ENCODE measurements around the gene NUP133.
"Not testable (repeated sequence)": the region's sequence is repeated elsewhere in the genome, so short reads cannot be mapped to it uniquely, and the experiment has no call there.

NUP133 gene

GRCh38 chr1:229420765-229421164 is 87.4 kb downstream of the NUP133 start:
- POLR2A ChIA-PET (ENCODE audit: low non-redundant PET), result no interaction called here
- H3K27ac ChIP-seq, result no peak overlapping the region
- no peak for TF ChIP-seq CTCF (conservative IDR thresholded peaks at IDR 0.05; ENCODE audit: low read depth)
- DNase-seq (ENCODE audit: low spot score), result no peak
- CTCF ChIA-PET, result interaction anchor here (0.5 to 1.7 kb wide), 5 partner anchors 9 to 174 kb away, joined by 3 to 5 read pairs (median 3); no protein-coding TSS in a partner anchor

GRCh38 chr1:229420224-229420623 is 87.9 kb downstream of the NUP133 start:
- DNase-seq (ENCODE audit: low spot score), result no peak
- no peak for TF ChIP-seq CTCF (conservative IDR thresholded peaks at IDR 0.05; ENCODE audit: low read depth)
- no peak overlapping the region for H3K27ac ChIP-seq
- ChIA-PET CTCF (interaction anchor here (0.5 to 1.7 kb wide), 5 partner anchors 10 to 173 kb away, joined by 3 to 5 read pairs (median 3); no protein-coding TSS in a partner anchor), POLR2A (ENCODE audit: low non-redundant PET) (no interaction called here)

DNA sequence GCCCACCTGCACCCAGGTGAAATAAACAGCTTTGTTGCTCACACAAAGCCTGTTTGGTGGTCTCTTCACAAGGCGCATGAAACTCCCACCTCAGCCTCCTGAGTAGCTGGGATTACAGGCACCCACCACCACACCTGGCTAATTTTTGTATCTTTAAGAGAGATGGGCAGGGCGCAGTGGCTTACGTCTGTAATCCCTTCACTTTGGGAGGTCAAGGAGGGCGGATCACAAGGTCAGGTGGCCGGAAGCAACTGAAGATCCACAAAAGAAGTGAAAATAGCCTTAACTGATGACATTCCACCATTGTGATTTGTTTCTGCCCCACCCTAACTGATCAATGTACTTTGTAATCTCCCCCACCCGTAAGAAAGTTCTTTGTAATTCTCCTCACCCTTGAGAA is 89.6 kb downstream of the NUP133 start:
- DNase-seq (ENCODE audit: low spot score); POLR2A ChIA-PET (ENCODE audit: low non-redundant PET); H3K27ac ChIP-seq; CTCF ChIA-PET: not testable (repeated sequence)

- POLR2A ChIA-PET (ENCODE audit: low non-redundant PET); H3K27ac ChIP-seq; DNase-seq (ENCODE audit: low spot score): not testable (repeated sequence)
- CTCF ChIA-PET, result interaction anchor here (0.6 kb wide), 1 partner anchor 748 kb away, joined by 3 read pairs; no protein-coding TSS in a partner anchor
Measured at GRCh38 chr1:229412810-229413209, 95.3 kb downstream of the NUP133 start.

- no peak for TF ChIP-seq CTCF (conservative IDR thresholded peaks at IDR 0.05; ENCODE audit: low read depth)
- POLR2A ChIA-PET (ENCODE audit: low non-redundant PET), result no interaction called here
- DNase-seq (ENCODE audit: low spot score), result no peak
- CTCF ChIA-PET, result interaction anchor here (0.7 kb wide), 1 partner anchor 45 kb away, joined by 3 read pairs; no protein-coding TSS in a partner anchor
- H3K27ac ChIP-seq, result no peak overlapping the region
Measured at GRCh38 chr1:229412056-229412455, 96.1 kb downstream of the NUP133 start.

DNA sequence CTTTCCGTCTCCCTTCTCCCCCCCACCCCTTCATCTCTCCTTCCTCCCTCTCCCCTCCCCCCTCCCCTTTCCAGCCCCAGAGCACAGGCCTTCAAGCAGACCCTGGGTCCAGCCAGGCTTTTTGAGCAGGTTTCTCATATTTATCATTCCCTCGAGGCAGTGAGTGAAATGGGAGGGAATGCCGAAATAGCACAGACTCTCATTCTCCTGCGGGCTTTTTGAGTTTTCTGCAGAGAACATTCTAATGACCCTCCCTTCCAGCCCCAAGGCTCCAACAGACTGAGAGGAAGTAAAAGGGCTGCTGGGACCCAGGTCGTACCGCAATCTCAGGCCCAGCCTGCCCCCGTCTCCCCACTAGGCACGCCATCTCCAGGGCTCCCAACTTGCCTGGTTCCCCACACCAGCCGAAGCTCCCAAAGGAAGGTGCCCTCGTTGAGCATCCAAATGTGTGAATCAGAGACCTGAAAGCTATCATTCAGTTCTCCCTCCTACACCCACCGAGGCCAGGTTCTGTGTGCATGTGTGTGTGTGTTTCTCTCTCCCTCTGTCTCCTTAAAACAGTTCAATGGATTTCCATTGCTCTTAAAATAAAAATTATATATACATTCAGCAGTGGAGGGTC is 96.6 kb downstream of the NUP133 start:
- CTCF ChIA-PET, result interaction anchor here (0.7 kb wide), 1 partner anchor 44 kb away, joined by 3 read pairs; no protein-coding TSS in a partner anchor
- no peak overlapping the region for H3K27ac ChIP-seq
- POLR2A ChIA-PET (ENCODE audit: low non-redundant PET), result no interaction called here
- DNase-seq (ENCODE audit: low spot score), result no peak
- TF ChIP-seq CTCF (conservative IDR thresholded peaks at IDR 0.05; ENCODE audit: low read depth), result no peak

DNA sequence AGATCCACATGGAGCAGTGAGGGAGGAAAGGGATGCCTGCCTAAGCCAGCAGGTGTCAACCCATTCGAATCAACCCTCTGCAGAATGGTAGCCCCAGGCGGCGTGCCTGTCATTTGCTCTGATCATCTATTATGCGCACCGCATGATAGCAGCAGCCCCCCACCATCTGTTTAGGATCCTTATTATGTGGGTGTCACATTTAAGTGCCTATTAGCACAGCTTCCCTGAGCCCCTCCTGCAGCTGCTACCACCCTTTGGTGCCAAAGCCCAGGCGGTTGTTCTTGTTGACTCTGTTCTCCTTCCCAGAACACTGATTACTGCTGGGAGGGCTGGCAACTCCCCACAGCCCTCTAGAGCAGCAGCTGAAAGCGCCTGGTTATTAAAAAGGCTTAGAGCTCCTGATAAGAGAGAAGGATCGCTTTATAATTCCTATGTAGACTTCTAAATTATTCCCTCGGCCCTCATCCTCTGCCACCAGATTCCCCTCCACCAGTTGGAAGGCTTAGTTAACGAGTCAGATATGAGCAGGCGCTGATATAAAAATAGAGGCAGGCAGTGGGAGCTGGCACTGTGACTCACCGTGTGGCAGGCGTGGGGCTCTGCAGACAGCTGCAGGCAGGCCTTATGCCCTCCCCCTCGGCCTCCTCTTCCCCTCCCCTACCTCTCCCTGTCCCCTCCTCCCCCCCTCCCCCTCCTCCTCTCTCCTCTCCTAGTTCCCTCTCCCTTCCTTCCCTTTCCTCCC is 97.3 kb downstream of the NUP133 start:
- POLR2A ChIA-PET (ENCODE audit: low non-redundant PET), result no interaction called here
- TF ChIP-seq CTCF (conservative IDR thresholded peaks at IDR 0.05; ENCODE audit: low read depth), result no peak
- peak; percentile 71 for DNase-seq (ENCODE audit: low spot score)
- CTCF ChIA-PET, result interaction anchor here (0.6 kb wide), 1 partner anchor 156 kb away, joined by 3 read pairs; no protein-coding TSS in a partner anchor
- H3K27ac ChIP-seq, result peak overlapping the region; percentile 5; the same call in 1 of the 2 replicates
